Cortex of kidney (tissue), 1 donor: Measurements from ENCODE around the gene CTBP2.
"Not testable (repeated sequence)": the region's sequence is repeated elsewhere in the genome, so short reads cannot be mapped to it uniquely, and the experiment has no call there.

Source experiments
- DNase-seq: peaks from one replicate; lab custom pipeline; 2025; lab: John Stamatoyannopoulos, UW

CTBP2 gene

DNA sequence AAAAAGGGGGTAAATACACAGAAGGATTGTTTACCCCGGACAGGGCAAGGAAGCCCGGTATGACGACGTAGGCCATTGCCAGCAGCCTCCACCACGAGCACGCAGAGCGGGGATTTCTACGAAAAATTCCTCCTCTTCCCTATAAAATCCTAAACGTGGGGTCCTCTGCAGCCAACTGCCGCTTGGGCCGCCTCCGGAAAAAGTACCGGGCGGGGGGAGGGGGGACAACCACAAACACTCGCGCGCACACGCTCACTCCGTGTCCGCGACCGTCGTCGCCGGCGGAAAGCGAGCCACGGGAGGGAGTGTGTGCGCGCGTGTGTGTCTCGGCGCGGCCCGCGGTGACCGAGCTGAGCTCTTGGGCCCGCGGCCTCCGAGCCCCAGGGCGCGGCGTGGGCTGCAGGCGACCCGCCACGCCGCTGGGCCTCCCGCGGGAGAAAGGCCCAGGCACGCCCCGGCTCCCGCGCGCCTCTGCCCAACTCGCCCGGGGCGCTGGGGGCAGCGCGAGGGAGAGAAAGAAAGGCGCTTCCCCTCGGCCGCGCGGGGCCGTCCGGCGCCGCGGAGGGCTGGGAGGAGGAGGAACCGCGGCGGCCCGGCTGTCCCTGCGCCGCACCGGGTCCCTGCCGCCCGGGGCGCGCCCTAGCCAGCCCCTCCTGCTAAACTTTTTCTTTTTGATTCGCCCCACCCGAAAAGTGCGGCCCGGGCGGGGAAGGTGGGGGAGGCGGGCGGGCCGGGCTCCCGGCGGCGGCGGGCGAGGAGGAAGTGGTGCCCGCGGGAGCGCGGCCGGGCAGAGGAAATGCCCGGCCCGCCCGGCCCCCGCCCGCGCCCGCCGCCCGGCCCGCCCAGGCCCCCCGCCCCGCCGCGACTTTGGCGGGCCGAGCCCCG lies 1.5 kb downstream of the CTBP2 start:
- DNase-seq: no peak

DNA sequence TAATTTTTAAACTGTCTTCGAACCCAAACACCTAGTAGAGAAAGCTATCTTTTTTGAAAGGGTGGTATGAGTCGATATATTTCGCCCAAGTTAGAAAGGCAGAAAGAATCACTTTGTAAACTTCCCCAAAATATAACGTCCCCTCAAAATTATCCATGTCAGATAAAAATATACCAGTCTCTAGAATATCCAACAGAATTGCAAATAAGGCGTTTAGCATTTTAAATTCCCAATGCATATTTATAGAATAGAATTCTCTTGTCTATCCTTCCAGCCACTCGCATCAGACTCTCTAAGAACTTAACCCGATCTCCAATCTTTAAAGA lies 2.1 kb downstream of the CTBP2 start:
- DNase-seq: no peak

DNA sequence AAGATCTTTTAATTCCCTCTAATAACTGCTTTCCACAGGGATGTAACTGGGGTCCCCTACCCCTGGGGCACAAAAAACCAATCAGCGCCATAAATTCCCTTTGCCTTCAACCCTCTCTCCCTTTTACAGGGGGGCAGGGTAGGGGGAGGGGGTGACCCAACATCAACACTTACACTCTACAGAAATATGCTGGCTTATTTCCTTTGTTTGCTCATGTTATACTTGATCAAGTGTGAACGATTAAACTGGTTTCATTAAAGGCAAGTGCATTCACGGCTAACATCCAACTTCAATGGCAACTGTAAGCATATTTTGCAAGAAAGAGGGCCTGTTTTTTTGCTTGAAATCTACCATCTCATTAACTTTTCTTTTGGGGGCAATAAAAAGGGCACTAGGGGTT lies 2.9 kb downstream of the CTBP2 start:
- no peak for DNase-seq

DNA sequence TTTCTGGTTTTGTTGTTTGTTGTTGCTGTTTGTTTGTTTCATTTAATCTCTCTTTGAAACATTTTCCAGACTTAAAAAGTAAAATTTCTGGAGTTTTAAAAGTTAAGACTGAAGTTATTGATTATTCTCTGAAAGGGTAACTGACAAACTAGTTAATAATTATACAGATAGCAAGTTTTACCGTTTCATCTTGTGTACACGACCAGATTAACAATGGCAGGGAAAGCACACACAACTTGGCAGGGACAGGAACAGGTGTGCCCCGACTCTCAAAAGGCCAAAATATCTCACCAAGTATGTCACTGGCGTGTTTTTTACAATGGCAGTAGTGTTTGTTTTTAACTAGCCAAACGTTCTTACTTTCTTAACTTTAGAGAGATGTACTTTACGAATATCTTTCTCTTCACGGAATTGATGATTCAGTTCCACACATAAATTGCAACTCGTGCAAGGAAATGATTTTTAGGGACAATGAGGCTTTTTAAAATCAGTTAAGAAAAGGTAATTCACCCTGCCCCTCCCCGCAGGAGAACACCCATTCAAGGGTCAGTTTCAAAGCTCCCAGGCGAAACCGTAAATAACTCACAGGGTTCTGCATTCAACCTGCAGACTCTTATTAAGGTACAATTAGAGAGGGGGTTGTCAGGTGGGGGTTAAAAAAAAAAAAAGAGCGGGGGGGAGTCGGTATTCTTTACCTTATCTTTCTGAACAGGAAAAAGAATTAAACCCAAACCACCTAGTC lies 3.5 kb downstream of the CTBP2 start:
- DNase-seq: no peak

DNA sequence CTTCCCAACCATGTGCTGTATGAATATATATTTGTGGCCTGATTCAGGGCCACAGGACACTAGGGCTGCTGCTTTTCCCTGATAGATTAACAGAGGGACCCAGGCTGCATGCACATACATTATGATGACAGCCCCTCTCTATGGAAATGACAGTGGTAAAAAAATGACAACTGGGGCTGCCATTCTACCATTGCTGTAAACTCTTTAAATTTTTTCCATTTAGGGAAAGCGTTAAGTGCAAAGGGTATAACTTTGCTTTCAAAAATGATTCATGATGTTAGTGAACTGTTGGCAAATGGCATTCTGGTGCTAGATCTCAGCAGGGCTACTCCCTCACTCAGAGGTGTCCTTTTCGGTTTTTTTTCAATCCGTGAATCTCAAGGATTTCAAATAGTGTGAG lies 4.2 kb downstream of the CTBP2 start:
- no peak for DNase-seq

DNA sequence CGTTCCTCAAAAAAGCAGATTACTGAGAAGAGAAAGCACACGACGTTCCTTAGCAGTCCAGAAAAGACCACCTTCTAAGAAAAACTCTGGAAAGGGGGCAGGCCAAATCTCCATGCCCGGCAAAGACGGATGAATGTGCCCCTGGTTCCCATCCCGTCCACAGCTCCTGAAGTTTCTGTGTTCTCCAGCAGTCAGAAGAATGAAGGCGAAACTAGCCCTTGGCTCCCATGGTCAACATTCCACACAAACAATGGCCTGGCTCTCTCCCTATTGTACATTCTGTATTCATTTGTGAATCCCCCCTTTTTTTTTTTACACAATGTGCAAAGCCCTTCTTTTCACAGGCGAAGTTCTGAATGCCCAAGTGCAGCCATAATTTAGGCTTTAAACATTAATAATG lies 5.3 kb downstream of the CTBP2 start:
- no peak for DNase-seq

DNA sequence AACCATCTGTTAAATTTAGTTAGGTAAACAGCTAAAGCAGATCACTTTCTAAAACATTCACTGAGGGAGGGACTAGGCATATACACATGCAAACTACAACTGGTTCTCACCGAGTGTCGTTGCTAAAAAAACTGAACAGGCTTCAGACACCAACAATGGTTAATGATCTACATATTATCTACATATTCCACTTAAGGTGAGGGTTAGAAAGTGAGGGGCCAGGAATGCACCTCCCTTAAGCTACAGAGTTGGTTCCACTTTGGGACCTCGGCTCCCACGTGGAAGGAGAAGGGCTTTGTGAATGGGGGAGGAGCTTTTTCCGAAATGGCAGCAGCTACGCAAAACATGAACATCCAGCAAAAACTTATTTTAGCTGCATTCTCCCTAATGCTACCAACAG lies 5.8 kb downstream of the CTBP2 start:
- no peak for DNase-seq

DNA sequence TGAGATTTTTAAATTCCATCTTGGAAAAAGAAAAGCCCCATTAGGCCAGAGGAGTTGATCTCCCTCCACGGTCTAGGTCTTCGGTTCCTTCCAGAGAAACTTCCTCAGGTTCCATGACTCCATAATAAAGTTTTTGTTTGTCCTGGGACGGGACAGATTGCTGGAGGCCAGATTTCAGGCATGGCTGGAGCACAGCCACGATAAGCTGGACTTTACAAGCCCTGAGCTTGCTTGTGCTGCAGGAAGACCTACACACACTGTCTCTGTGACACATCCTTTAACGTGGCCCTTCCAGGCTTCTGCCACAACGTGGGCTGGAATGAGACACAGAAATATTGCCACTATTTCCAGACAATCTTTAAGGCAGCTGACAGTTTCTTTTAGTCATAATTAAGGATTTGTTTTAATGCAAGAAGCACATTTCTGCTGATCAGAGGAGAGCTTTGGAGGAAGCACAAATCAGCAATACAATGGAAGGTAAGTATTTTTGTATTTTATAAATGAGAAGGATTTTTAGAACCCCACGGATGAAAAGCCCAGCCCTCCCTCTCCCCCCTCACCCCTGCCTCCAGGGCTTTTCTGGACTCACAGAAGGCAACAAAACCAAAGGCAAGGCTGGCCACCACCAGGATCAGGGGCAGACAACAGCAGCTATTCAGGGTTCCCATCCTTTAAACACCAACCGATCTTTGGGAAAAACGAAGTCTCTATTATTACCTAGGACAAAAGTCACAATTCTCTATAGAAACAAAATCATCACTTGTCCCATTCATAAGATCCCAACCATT lies 6.5 kb downstream of the CTBP2 start:
- no peak for DNase-seq

DNA sequence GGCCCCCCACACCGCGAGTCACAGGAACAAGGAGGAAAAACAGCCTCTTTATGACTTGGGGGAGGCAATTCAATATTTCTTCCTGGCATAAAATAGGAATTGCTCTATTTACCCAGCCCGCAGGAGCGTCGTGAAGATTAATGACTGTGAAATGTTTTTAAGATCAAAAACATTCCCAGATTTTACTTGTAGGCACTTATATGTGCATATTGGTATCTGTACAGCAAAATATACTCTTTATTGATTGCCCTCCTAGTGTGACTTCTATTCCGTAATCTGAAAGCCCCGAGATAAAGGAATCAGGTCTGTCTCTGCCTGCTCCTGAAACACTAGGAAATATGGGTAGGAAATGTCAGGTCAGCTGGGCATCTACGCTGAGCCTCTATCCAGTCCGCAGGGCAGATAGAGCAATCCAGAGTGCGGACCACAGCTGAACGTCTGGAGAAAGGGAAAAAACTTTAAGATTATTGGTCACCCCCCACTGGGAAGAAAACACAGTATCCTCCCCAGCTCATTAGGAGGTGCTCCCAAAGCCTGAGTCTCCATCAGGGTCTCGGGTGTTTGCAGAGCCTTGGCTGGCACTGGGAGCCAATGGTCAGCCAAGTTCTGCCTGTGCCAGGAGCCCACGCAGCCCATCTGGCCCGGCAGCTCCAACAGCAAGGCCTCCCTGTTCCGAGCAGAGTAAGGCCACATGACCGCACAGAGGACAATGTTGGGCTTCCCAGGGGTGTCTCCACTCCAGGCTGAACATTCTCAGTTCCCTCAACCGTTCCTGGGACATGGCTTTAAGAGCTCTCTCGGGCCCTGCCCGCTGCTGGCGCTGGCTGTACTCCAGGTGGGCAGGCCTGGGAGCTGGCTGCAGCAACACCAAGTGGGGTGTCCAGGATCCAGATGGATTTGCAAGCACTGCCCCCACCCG lies 7.7 kb downstream of the CTBP2 start:
- no peak for DNase-seq

DNA sequence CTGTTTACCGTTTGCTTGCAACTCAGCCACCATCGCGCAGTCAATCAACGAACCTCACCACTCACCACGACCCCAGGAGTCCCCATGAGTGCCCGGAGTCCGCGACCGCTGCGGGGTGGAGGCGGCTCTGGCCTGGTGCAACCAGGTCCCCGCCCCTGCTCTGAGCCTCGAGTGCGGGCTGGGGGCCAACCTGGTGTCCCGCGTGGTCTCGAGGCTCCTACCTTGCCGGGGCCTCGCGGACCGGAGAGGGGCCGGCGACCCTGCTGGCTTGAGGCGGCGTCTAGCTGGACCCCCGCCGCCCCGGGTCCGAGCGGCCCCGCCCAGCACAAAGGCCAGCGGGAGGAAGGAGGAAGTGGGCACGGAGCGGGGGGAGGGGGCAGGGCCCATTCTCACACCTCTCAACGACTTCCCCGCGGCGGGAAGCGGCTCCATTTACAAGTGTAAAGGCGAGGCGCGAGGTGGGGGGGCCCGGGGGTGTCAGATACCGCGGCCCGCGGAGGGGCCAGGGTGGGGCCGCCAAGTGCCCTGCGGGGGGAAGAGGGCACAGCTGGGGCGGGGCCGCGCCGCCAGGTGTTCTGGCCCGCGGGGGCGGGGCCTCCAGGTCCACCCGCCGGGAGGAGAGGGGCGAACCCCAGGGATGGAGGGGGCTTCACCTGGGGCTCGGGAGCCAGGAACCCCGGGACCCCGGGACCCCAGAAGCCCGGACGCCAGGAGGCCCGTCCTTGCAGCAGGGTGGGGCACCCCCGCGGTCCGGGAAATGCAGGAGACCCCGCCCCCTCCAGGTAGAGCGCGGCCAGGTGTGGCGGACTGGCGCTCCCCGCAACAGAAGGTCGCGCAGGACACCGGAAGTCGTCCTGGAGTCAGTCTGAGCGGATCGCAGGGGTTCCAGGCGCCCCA lies 8.6 kb downstream of the CTBP2 start:
- no peak for DNase-seq

DNA sequence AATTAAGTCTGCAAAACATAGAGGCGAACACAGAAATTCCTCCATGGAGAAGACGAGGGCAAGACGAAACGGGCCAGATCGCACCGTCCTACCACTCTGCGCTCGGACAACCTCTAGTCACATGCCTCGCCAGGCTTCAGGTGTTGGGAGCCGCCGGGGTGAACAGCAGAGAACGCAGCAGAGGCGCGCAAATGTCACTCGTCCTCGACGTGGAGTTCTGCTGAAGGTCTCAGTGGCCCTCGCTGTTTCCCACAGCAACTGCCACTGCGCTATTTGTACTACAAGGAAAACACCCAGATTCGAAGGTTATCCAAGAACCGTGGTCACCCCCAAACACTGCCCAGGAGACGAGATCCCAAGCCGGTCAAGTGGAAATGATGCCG lies 9.2 kb downstream of the CTBP2 start:
- no peak for DNase-seq

DNA sequence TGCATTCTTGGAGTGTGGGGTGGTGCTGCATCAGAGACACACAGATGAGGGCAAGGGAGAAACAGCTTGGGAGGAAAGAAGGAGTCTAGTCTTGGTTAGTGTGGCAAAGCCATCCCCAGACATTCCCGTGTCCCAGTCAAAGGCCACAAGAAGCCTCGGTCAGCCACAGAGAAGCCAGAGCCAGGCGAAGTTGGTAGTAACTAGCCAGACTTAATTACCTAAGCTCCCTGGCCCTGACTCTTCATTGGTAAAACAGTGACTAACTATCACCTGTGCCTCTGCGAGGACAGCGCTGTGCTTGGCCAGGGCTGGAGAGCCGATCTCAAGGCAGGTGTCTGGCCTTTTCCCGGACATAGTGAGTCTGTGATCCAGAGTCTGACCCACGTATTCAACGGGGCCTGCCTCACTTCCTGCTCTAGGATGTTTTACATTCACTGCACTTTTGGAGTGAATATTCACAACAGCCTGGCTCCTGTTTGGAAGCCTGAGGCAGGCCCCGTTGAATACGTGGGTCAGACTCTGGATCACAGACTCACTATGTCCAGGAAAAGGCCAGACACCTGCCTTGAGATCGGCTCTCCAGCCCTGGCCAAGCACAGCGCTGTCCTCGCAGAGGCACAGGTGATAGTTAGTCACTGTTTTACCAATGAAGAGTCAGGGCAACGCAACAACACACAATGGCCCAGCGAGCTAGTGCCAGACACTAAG lies 9.8 kb downstream of the CTBP2 start:
- DNase-seq: not testable (repeated sequence)

DNA sequence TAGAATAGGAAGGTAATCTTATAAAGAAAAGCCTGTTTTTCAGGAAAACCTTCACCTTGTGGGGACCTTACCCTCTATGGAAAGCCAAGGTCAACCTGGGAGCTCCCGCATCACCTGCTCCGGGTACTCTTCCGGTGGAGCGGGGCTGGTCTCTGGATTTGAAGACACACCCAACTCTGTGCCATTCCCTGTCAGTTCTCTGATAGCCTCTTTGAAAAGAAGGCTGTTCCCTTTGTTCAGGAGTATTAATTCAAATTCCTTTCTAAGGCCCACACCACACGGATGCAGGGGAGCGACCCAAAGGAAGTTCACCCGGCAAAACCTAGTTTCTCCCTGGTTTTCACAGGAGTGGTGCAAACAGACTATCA lies 10.7 kb downstream of the CTBP2 start:
- no peak for DNase-seq

DNA sequence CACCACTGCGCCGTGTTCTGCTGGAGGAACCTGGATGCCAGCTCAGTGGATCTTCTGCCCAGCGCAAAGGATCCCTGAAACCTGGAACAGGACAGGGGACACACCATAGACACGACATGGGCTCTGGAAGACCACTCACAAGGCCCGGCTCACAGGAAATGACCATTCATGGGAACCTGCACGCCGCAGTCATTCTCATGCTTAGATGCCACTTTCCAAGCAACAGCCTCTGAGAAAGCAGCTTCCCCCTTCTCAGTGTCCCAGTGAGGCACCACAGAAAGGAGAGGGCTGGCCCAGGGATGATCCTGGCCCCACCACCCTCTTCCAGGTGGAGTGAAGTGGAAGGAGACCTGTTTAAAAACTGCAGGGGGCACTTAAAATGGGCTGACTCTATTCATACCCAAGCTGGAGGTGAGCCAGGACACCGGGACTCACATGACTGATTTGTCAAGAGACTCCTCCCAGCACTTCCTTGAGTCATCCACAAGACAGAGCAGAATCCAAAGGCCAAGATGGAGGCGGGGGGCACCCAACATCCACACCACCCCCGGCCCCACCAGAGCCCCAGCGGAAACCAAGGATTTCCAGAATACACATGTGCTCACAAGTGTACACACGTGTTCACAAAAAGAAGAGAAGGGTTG lies 11.2 kb downstream of the CTBP2 start:
- no peak for DNase-seq

DNA sequence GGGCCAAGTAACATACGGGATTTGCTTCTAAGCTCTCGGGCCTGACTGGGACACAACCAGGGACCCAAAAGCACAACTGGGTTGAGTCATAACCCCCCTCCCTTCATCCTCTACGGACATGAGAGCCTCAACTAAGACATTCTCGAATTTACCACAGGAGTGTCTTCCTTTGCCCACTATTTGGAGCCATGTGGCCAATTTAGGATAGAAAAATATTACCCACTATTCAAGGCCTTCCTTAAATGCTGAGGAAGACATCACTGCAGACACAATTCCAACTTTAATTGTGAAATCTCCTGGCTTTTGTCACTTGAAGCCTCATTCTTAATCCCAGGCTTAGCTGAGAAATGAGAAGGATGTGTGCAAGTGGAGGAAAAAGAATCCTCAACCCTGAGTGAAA lies 11.8 kb downstream of the CTBP2 start:
- no peak for DNase-seq

DNA sequence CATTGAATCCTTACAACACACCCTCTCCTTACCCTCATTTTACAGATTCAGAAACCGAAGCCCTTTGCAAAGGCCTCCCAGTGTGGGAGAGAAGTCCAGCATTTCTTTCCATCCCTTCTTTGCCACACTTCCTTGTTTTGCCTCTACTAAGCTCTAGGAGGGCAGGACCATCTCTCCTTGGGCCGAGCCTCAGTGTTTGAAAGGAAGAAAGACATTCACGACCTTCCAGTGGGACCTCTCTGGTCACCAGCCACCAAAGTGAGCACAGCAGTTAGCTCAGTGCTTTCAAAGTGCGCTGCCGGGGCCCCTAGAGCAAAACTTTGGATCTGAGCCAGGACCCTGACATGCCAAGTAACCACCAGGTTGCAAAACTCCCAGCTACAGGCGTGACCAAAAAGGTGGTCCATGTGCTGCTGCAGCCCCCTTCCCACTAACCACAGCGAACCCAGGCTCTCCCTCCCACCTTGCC lies 12.4 kb downstream of the CTBP2 start:
- DNase-seq: no peak

DNA sequence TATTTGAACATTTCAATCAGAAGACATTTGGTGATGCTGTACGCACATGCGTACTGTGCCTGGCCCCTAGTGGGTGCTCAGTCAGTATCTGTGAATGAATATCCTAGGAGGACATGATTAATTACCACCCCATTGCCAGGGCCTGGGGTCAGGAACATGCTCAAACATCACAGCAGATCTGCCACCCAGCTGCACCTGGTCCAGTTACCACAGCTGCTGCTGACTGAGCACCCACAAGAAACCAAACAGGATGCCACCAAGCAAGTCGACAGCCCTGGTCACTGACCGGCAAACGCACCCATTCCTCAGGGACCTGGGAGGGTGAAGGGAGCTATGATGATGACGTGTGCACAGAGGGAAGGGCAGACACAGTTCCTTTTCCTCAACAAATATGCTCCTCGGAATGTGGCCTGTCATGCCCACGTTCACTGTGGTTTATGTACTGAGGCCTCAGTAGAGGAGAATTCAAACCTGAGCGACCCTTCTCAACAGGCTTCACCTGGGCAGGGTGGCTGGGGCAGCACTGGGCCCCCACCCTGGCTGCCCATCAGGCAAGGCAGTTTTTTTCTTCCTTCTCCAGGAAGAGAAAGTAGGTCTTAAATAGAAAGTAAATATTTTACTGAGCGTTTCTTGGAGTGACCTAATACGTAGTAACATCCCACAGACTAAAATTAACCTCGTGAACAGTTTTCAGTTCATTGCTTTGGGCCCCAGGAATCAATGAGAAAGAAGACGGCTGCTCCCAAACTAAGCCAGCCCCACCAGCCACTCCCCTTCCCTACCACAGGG lies 13.4 kb downstream of the CTBP2 start:
- no peak for DNase-seq

DNA sequence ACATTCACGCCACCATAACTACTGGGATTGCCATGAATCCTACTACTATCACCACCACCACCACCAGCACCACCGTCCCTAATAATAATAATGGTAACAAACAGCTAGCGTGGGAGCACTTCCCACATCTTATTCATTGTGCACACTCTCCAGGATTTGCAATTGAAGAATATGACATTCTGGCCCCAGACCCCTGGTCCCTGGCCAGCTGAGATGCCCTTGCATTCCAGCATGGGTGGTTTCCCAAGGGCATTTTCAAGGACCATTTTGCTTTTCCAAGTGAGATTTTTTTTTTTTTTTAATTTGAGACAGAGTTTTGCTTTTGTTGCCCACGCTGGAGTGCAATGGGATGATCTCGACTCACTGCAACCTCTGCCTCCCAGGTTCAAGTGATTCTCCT lies 14.7 kb downstream of the CTBP2 start:
- DNase-seq: no peak
